Measurements from ENCODE around the gene TANGO2. TPM values are rescaled to one million over a fixed set of nuclear protein-coding genes. Genes with fewer than 3 reads are reported as not detected.

Gene TANGO2
- total RNA-seq, 1 experiment from 2014 or later: 17.0 TPM

- POLR2A ChIA-PET: no interaction called here
Observed at GRCh38 chr22:20093418-20094196, 72.7 kb downstream of the TANGO2 start.

More at GRCh38 chr22:20093418-20094196, 72.7 kb downstream of the TANGO2 start:
- Histone ChIP-seq H3K4me2 (ENCODE audit: low read length) (no peak overlapping the region), H3K36me3 (ENCODE audit: control insufficient read depth in 1 of 2, insufficient read depth in 2 of 2, low read length in 2 of 2) (peaks cover 86 to 88% of the 10 kb centered on the region in 2 experiments), H3K27me3 (ENCODE audit: insufficient read depth, low read length) (no peaks in the 10 kb centered on the region), H3K9me2 (ENCODE audit: insufficient read depth) (no peaks in the 10 kb centered on the region), H3K9me3 (ENCODE audit: control insufficient read depth in 1 of 2, insufficient read depth in 1 of 2, low read depth in 1 of 2, low read length in 2 of 2) (no peaks in the 10 kb centered on the region), H2AFZ (ENCODE audit: low read depth, low read length, poor library complexity, severe bottlenecking) (no peak overlapping the region), H3K9ac (ENCODE audit: low read length) (no peak overlapping the region), H3K4me3 (replicated peaks in 1 of 2; ENCODE audit: low read depth in 1 of 2, low read length in 2 of 2) (no peak overlapping the region), H3K4me1 (ENCODE audit: control insufficient read depth in 1 of 2, insufficient read depth in 2 of 2, low read length in 2 of 2) (no peaks in the 10 kb centered on the region), H3K79me2 (ENCODE audit: insufficient read depth, low read length) (peaks cover 78% of the 10 kb centered on the region), H4K20me1 (ENCODE audit: insufficient read depth) (no peaks in the 10 kb centered on the region), H3K27ac (ENCODE audit: low read depth, low read length) (no peak overlapping the region)
- intact Hi-C loops (cut with micrococcal nuclease): no loop called here
- ATAC-seq: no peak
- no peak for TF ChIP-seq MAX (IDR thresholded peaks at IDR 0.05)
- TF ChIP-seq ZNF274 (IDR thresholded peaks at IDR 0.05; ENCODE audit: low read depth, low read length): no peak
- no peak for TF ChIP-seq ATF3 (IDR thresholded peaks at IDR 0.05)
- TF ChIP-seq CTCF (IDR thresholded peaks at IDR 0.05 in 2 of 3, conservative IDR thresholded peaks at IDR 0.05 in 1 of 3; ENCODE audit: borderline replicate concordance in 1 of 3, insufficient read depth in 1 of 3, low read depth in 2 of 3, low read length in 2 of 3): no peak
- no peak for TF ChIP-seq ZBTB33 (IDR thresholded peaks at IDR 0.05; ENCODE audit: extremely low read depth, insufficient replicate concordance, low read length)
- TF ChIP-seq EGR1 (IDR thresholded peaks at IDR 0.05; ENCODE audit: low read depth): no peak
- no peak for TF ChIP-seq SP1 (IDR thresholded peaks at IDR 0.05; ENCODE audit: low read depth)
- TF ChIP-seq CEBPB (IDR thresholded peaks at IDR 0.05; ENCODE audit: low read depth): no peak
- ChIA-PET CTCF (no interaction called here), RAD21 (ENCODE audit: low non-redundant PET in 1 of 2, low total read pairs in 2 of 2, uncharacterized antibody in 2 of 2, unreplicated experiment in 2 of 2) (no interaction called here)
- no peak for DNase-seq (ENCODE audit: low read depth, low spot score)
- no TSS peak for BruUV-seq (replicated peaks)

Measured in HCT116 (cell line).